ENCODE data around the gene TTC7B. TPM values are rescaled to one million over a fixed set of nuclear protein-coding genes. Genes with fewer than 3 reads are reported as not detected.

TTC7B gene
- polyA plus RNA-seq, 1 donor (not counting 4 experiments of a cell fraction or from before 2014, with no cell fraction given) = 21.4 TPM

DNA sequence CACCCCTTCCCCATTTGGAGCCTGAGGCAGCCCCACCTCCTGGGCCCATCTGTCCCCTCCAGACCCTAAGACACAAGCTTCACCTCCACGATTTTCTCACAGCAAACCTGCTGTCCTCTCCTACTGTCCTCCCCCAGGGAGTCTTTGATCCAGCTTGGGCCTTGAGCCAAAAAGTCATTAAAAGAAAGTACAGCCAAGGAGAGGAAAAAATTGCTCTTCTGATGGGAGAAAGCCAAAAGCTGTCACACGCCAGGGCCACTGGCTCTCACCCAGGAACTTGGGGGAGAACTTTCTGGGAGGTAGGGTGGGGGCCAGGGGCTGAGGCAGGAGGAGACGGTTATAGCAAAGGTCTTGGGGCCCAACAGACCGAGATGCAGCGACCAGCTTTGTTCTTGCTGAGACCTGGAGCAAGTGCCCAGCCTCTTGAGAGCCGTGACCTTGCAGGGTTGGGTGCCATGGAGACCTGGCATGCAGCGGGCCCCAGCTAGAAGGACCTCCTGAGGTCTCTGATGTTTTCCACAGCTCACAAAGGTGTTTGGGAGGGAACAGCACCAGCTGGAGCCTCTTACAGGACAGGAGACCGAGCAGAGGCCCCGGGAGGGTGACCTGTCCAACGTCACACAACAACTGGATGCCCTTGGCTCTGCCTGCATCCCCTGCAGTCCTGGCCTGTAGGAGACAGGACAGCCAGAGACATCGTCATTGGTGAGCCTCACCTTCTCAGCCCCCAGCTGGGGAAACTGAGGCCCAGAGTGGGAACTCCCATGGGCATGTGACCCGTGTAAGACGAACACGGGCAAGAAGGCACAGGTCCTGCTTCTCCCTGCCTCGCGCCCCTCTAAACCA lies 294.9 kb downstream of the TTC7B start:
- peaks cover 8% of the 10 kb centered on the region for H3K27me3 ChIP-seq (ENCODE audit: control insufficient read depth, extremely low read depth, insufficient read depth, low read length)
- no peak for TF ChIP-seq EZH2 (IDR thresholded peaks at IDR 0.05; ENCODE audit: low read length)
- TF ChIP-seq, protein P1, sequence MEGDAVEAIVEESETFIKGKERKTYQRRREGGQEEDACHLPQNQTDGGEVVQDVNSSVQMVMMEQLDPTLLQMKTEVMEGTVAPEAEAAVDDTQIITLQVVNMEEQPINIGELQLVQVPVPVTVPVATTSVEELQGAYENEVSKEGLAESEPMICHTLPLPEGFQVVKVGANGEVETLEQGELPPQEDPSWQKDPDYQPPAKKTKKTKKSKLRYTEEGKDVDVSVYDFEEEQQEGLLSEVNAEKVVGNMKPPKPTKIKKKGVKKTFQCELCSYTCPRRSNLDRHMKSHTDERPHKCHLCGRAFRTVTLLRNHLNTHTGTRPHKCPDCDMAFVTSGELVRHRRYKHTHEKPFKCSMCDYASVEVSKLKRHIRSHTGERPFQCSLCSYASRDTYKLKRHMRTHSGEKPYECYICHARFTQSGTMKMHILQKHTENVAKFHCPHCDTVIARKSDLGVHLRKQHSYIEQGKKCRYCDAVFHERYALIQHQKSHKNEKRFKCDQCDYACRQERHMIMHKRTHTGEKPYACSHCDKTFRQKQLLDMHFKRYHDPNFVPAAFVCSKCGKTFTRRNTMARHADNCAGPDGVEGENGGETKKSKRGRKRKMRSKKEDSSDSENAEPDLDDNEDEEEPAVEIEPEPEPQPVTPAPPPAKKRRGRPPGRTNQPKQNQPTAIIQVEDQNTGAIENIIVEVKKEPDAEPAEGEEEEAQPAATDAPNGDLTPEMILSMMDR (optimal IDR thresholded peaks at IDR 0.05 in 1 of 3, IDR thresholded peaks at IDR 0.05 in 1 of 3, conservative IDR thresholded peaks at IDR 0.05 in 1 of 3; ENCODE audit: extremely low read depth in 1 of 3, insufficient read depth in 2 of 3, low read length in 3 of 3) = no peak
- no peaks in the 10 kb centered on the region for H3K9me1 ChIP-seq (ENCODE audit: control insufficient read depth, extremely low read depth, insufficient read depth, low read length)
- H3K9me3 ChIP-seq (ENCODE audit: control insufficient read depth, low read depth, low read length) = no peaks in the 10 kb centered on the region
- no peak overlapping the region for H3K4me3 ChIP-seq (ENCODE audit: control insufficient read depth in 2 of 3, extremely low read depth in 1 of 3, insufficient read depth in 2 of 3, low read depth in 1 of 3, low read length in 3 of 3)
- DNase-seq (ENCODE audit: low read depth, low spot score) (no peak), FAIRE-seq (no peak)
- dilution Hi-C loops (cut with MboI; ENCODE audit: extremely low pct_ligation_motif_present, low sequenced_read_pairs) = no loop called here
- peaks cover 2% of the 10 kb centered on the region for H4K20me1 ChIP-seq (ENCODE audit: control insufficient read depth, extremely low read depth, insufficient read depth, low read length)
- no peaks in the 10 kb centered on the region for H3K36me3 ChIP-seq (ENCODE audit: control insufficient read depth in 2 of 2, extremely low read depth in 1 of 2, insufficient read depth in 2 of 2, low read length in 2 of 2)
- H3K4me2 ChIP-seq (ENCODE audit: control insufficient read depth, extremely low read depth, insufficient read depth, low read depth, low read length) = no peak overlapping the region
- no peak overlapping the region for H3K9ac ChIP-seq (ENCODE audit: control insufficient read depth, extremely low read depth, insufficient read depth, low read length)
- H2AFZ ChIP-seq (ENCODE audit: control insufficient read depth, low read length) = no peak overlapping the region
- H3K27ac ChIP-seq (ENCODE audit: control insufficient read depth, insufficient read depth, low read length) = no peak overlapping the region
- H3K79me2 ChIP-seq (ENCODE audit: control insufficient read depth, insufficient read depth, low read length) = no peaks in the 10 kb centered on the region
- no peaks in the 10 kb centered on the region for H3K4me1 ChIP-seq (ENCODE audit: control insufficient read depth, extremely low read depth, insufficient read depth, low read length)

DNA sequence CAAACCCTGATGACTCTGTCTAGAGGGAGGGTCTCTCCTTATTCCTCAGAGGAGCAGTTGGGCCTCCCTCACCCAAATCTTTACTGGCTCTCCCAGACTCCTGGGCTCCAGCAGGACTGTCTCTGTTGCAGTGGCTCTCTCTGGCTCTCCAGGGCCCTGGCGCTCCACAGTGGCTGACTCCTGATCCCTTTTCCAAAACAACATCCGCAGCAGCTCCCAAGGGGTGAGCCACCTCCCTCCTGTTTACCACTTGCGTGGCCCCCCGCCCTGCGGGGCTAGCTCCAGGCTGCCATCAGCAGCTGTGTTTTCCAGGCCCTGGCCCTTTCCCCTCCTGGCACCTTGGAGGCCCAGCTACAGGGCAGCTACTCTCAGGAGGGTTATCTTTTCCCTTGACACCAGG lies 295.9 kb downstream of the TTC7B start:
- Histone ChIP-seq H3K36me3 (ENCODE audit: control insufficient read depth in 2 of 2, extremely low read depth in 1 of 2, insufficient read depth in 2 of 2, low read length in 2 of 2) (no peaks in the 10 kb centered on the region), H3K27me3 (ENCODE audit: control insufficient read depth, extremely low read depth, insufficient read depth, low read length) (peaks cover 8% of the 10 kb centered on the region), H4K20me1 (ENCODE audit: control insufficient read depth, extremely low read depth, insufficient read depth, low read length) (peaks cover 2% of the 10 kb centered on the region), H3K9me1 (ENCODE audit: control insufficient read depth, extremely low read depth, insufficient read depth, low read length) (no peaks in the 10 kb centered on the region), H3K4me3 (ENCODE audit: control insufficient read depth in 2 of 3, extremely low read depth in 1 of 3, insufficient read depth in 2 of 3, low read depth in 1 of 3, low read length in 3 of 3) (no peak overlapping the region), H3K79me2 (ENCODE audit: control insufficient read depth, insufficient read depth, low read length) (no peaks in the 10 kb centered on the region), H3K9me3 (ENCODE audit: control insufficient read depth, low read depth, low read length) (no peaks in the 10 kb centered on the region), H3K4me2 (ENCODE audit: control insufficient read depth, extremely low read depth, insufficient read depth, low read depth, low read length) (no peak overlapping the region), H3K27ac (ENCODE audit: control insufficient read depth, insufficient read depth, low read length) (no peak overlapping the region), H3K9ac (ENCODE audit: control insufficient read depth, extremely low read depth, insufficient read depth, low read length) (no peak overlapping the region), H3K4me1 (ENCODE audit: control insufficient read depth, extremely low read depth, insufficient read depth, low read length) (no peaks in the 10 kb centered on the region), H2AFZ (ENCODE audit: control insufficient read depth, low read length) (no peak overlapping the region)
- TF ChIP-seq, protein P1 (optimal IDR thresholded peaks at IDR 0.05 in 1 of 3, IDR thresholded peaks at IDR 0.05 in 1 of 3, conservative IDR thresholded peaks at IDR 0.05 in 1 of 3; ENCODE audit: extremely low read depth in 1 of 3, insufficient read depth in 2 of 3, low read length in 3 of 3) = no peak
- no peak for TF ChIP-seq EZH2 (IDR thresholded peaks at IDR 0.05; ENCODE audit: low read length)
- dilution Hi-C loops (cut with MboI; ENCODE audit: extremely low pct_ligation_motif_present, low sequenced_read_pairs) = no loop called here
- FAIRE-seq (no peak), DNase-seq (ENCODE audit: low read depth, low spot score) (no peak)

All from keratinocyte (primary cell).